Transverse colon (tissue), 4 donors: Measurements from ENCODE around the gene ZNF862. TPM values are rescaled to one million over a fixed set of nuclear protein-coding genes. Genes with fewer than 3 reads are reported as not detected.
"Not testable (repeated sequence)": the region's sequence is repeated elsewhere in the genome, so short reads cannot be mapped to it uniquely, and the experiment has no call there.

ENCODE experiments used
- DNase-seq: peaks from one replicate; pipeline ENCODE4 v3.0.0-alpha.2; 2019
- H3K27ac ChIP-seq, 4 donors: fragments of 200-600 bp; sonication (generic); 2 replicates each; pipeline ENCODE4 v1.5.1; 2016 to 2018; ENCODE audit warnings: inconsistent platforms in 4 of 4
- H3K27me3 ChIP-seq: fragments of 200-600 bp; sonication (generic); 2 replicates; pipeline ENCODE4 v1.5.1; 2017; ENCODE audit warnings: inconsistent platforms
- H3K36me3 ChIP-seq, 4 donors: fragments of 200-600 bp; sonication (generic); 2 replicates each; pipeline ENCODE4 v1.5.1; 2017 to 2019; ENCODE audit warnings: inconsistent platforms in 4 of 4
- H3K4me1 ChIP-seq, 4 donors: fragments of 200-600 bp; sonication (generic); 2 replicates each; pipeline ENCODE4 v1.5.1; 2017 to 2020; ENCODE audit warnings: inconsistent platforms in 4 of 4
- H3K4me3 ChIP-seq, 4 donors: fragments of 200-600 bp; sonication (generic); 1 replicate in 1 of 4; 2 replicates in 3 of 4; pipeline versions ENCODE4 v1.5.1 to v1.6.1; 2017 to 2019; ENCODE audit warnings: inconsistent platforms in 4 of 4
- H3K9me3 ChIP-seq, 2 donors: fragments of 200-600 bp; sonication (generic); 2 replicates each; pipeline ENCODE4 v1.5.1; 2017 to 2019; ENCODE audit warnings: inconsistent platforms in 2 of 2
- CTCF ChIP-seq, 5 experiments: fragments of 200-600 bp in 3 of 5; fragments of 450-650 bp in 2 of 5; sonication (generic) in 3 of 5; IDR thresholded peaks; 1 replicate in 2 of 5; 2 replicates in 3 of 5; pipeline ENCODE4 v1.5.1; 2016 to 2017; ENCODE audit warnings: antibody characterized with exemption in 5 of 5, inconsistent platforms in 3 of 5, mild to moderate bottlenecking in 2 of 5, moderate library complexity in 1 of 5
- EP300 ChIP-seq: sonication (generic); formaldehyde crosslinking; IDR thresholded peaks from one replicate; pipeline ENCODE4 v1.6.1; 2017; ENCODE audit warnings: antibody characterized with exemption, low read depth
- POLR2A ChIP-seq: fragments of 450-650 bp; IDR thresholded peaks from one replicate; pipeline ENCODE4 v1.6.1; 2016; ENCODE audit warnings: antibody characterized with exemption, mild to moderate bottlenecking, moderate library complexity
- POLR2AphosphoS5 ChIP-seq, 3 donors: sonication (generic); formaldehyde crosslinking; IDR thresholded peaks; one replicate each; pipeline ENCODE4 v1.6.1; 2016; ENCODE audit warnings: antibody characterized with exemption in 3 of 3
- WGBS, 2 donors: methylation state at CpG; one replicate each; pipeline ENCODE4 v1.1.5; 2018; ENCODE audit warnings: low coverage in 1 of 2; 5-methylcytosine and 5-hydroxymethylcytosine counted together
- in situ Hi-C, 4 donors: fragments of 200-750 bp; cut with MboI; loops; one replicate each; pipeline versions ENCODE4 v1.15.0 to v1.15.1; 2017; ENCODE audit warnings: low sequenced_read_pairs in 3 of 4, low pct_ligation_motif_present in 1 of 4, low pct_unique_long_range_greater_than_20kb in 1 of 4
- intact Hi-C: fragments of 100-400 bp; cut with DNase I; formaldehyde crosslinking; loops from one replicate; pipeline ENCODE4 v1.15.1; 2023; ENCODE audit warnings: low total_unique reads
- small RNA-seq, 4 donors: library from RNA; depleted of rRNA; stranded (forward); fragments of <200 nt; gene quantifications; one replicate each; pipeline ENCODE3, GENCODE V24; 2016
- total RNA-seq, 4 donors: library from RNA; depleted of rRNA; stranded (reverse); fragments of >200 nt; gene quantifications; one replicate each; pipeline ENCODE4 v1.1.0, GENCODE V29; 2016

The ZNF862 gene
- total RNA-seq, 4 donors from 2014 or later: 12.7 to 23.5 (median 17.6) TPM

GRCh38 chr7:149887311-149887710, 49.1 kb downstream of the ZNF862 start:
- H3K36me3 ChIP-seq: no peaks in the 10 kb centered on the region
- no peak for DNase-seq
- peaks cover 0 to 15% (median 2%) of the 10 kb centered on the region in 4 donors for H3K4me1 ChIP-seq
- H3K27me3 ChIP-seq: no peaks in the 10 kb centered on the region
- WGBS, 2 donors: 97 to 100% methylated on average over 1 to 7 of the region's 7 CpGs
- no peak overlapping the region for H3K27ac ChIP-seq
- H3K9me3 ChIP-seq: no peaks in the 10 kb centered on the region
- TF ChIP-seq POLR2AphosphoS5 (IDR thresholded peaks at IDR 0.05) (no peak), POLR2A (no peak), CTCF (IDR thresholded peaks at IDR 0.05) (no peak), EP300 (no peak)
- intact Hi-C loops (no loop called here), in situ Hi-C loops (no loop called here)
- no peak overlapping the region for H3K4me3 ChIP-seq

GRCh38 chr7:149890715-149891114, 52.5 kb downstream of the ZNF862 start:
- H3K4me1 ChIP-seq, H3K27me3 ChIP-seq, H3K9me3 ChIP-seq, H3K4me3 ChIP-seq, intact Hi-C loops, H3K36me3 ChIP-seq, H3K27ac ChIP-seq, DNase-seq, in situ Hi-C loops: not testable (repeated sequence)
- 33% methylated on average over 2 of the region's 2 CpGs; no CpG with 5 or more reads in 1 of the 2 donors for WGBS, 2 donors

- H3K27ac ChIP-seq, DNase-seq, H3K36me3 ChIP-seq, in situ Hi-C loops, intact Hi-C loops, H3K27me3 ChIP-seq, H3K4me3 ChIP-seq, H3K4me1 ChIP-seq, H3K9me3 ChIP-seq: not testable (repeated sequence)
- 77 to 79% methylated on average over 8 of the region's 8 CpGs for WGBS, 2 donors
Observed at GRCh38 chr7:149894957-149895356, 56.8 kb downstream of the ZNF862 start.

GRCh38 chr7:149907776-149908376, 69.7 kb downstream of the ZNF862 start:
- H3K4me3 ChIP-seq, H3K27me3 ChIP-seq, H3K36me3 ChIP-seq, H3K4me1 ChIP-seq, H3K27ac ChIP-seq, H3K9me3 ChIP-seq, in situ Hi-C loops, DNase-seq, intact Hi-C loops: not testable (repeated sequence)
- WGBS, 2 donors: 84% methylated on average over 4 of the region's 6 CpGs; no CpG with 5 or more reads in 1 of the 2 donors

DNA sequence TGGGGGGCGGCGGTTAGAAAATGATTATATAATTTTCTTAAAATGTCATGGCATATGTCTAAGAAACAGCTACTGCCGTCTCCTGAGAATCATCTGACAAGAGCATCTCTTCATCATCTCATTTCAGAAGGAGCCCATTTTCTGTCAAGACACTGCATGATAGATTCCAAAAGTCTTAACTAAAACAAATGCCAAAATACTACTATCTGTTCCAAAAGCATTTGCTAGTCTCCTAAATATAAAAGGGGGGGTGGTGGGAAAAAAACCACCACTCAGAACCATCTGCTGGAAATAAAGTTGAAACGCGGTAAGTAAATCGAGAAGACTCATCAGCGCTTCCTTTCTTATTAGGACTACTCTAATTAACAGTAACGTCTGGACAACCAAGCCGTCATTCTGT, 72.0 kb downstream of the ZNF862 start:
- H3K27ac ChIP-seq, DNase-seq, H3K4me3 ChIP-seq, H3K4me1 ChIP-seq, H3K9me3 ChIP-seq, H3K27me3 ChIP-seq, in situ Hi-C loops, intact Hi-C loops, H3K36me3 ChIP-seq: not testable (repeated sequence)
- 70% methylated on average over 7 of the region's 9 CpGs; no CpG with 5 or more reads in 1 of the 2 donors for WGBS, 2 donors

- in situ Hi-C loops: not testable (repeated sequence)
Observed at GRCh38 chr7:149912126-149912525, 74.0 kb downstream of the ZNF862 start.

More at GRCh38 chr7:149912126-149912525, 74.0 kb downstream of the ZNF862 start:
- H3K4me3 ChIP-seq, H3K9me3 ChIP-seq, intact Hi-C loops, H3K27me3 ChIP-seq, DNase-seq, H3K27ac ChIP-seq, H3K36me3 ChIP-seq, H3K4me1 ChIP-seq: not testable (repeated sequence)
- 100% methylated on average over 2 of the region's 4 CpGs; no CpG with 5 or more reads in 1 of the 2 donors for WGBS, 2 donors

Small RNA genes within 50 kb of the gene (small RNA-seq; reads per million reads assigned to genes)
- 0 reads per million in 4 donors for gene AC093458.1

Other genes with a start within 250 kb of the ZNF862 start
- 1 to 10 TPM in 3 of 4 donors, under 1 TPM in 1; 0.40 to 6.7 (median 4.8) TPM for gene ZNF467, start 64.8 kb upstream of the ZNF862 start, total RNA-seq
- 10 to 100 TPM in 3 of 4 donors, 1 to 10 TPM in 1; 1.9 to 56.7 (median 28.4) TPM for gene ATP6V0E2, start 35.6 kb downstream of the ZNF862 start, total RNA-seq